ENCODE data around the gene ZNF532. TPM values are rescaled to one million over a fixed set of nuclear protein-coding genes. Genes with fewer than 3 reads are reported as not detected.

The ZNF532 gene
- total RNA-seq, 1 donor from 2014 or later = 77.1 TPM

GRCh38 chr18:58958628-58959027 lies 94.0 kb downstream of the ZNF532 start:
- Histone ChIP-seq H3K36me3 (peaks cover 0 to 15% of the 10 kb centered on the region in 2 donors), H3K4me3 (no peak overlapping the region), H3K9me3 (no peaks in the 10 kb centered on the region), H3K27me3 (no peaks in the 10 kb centered on the region), H3K4me1 (no peaks in the 10 kb centered on the region), H3K27ac (no peak overlapping the region)
- intact Hi-C loops (cut with DNase I) = no loop called here
- TF ChIP-seq POLR2A (IDR thresholded peaks at IDR 0.05) (no peak), CTCF (IDR thresholded peaks at IDR 0.05) (no peak), POLR2AphosphoS5 (IDR thresholded peaks at IDR 0.05; ENCODE audit: insufficient read depth in 1 of 2, low read depth in 1 of 2) (no peak)
- DNase-seq (ENCODE audit: extremely low spot score in 2 of 2) = no peak

DNA sequence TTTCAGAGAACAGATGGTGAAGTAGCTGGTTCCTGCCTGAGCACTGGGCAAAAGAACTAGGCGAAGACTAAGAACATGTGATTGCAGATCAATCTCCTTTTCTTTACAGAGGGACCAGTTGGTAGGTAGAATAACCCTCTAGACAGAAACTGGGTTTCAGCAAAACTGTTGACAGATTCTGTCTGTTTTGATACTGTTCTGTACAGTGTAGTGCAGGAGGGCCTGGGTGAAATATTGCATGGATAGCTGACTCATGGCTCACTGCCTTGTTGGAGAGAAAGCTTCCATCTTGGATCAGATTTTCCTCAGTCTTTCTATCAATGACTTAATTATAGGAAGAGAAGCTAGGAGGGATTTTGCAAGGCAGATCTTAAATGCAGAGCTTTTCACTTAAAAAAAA lies 95.8 kb downstream of the ZNF532 start:
- no peaks in the 10 kb centered on the region for H3K27me3 ChIP-seq

GRCh38 chr18:58960946-58961722 lies 96.5 kb downstream of the ZNF532 start:
- DNase-seq (ENCODE audit: extremely low spot score in 2 of 2) = no peak
- H3K4me1 ChIP-seq = peaks cover 10% of the 10 kb centered on the region
- intact Hi-C loops (cut with DNase I) = no loop called here
- H3K9me3 ChIP-seq = no peaks in the 10 kb centered on the region
- H3K27me3 ChIP-seq = no peaks in the 10 kb centered on the region
- no peak overlapping the region for H3K27ac ChIP-seq
- no peak for TF ChIP-seq POLR2AphosphoS5 (IDR thresholded peaks at IDR 0.05; ENCODE audit: insufficient read depth in 1 of 2, low read depth in 1 of 2)
- no peak for TF ChIP-seq POLR2A (IDR thresholded peaks at IDR 0.05)
- TF ChIP-seq CTCF (IDR thresholded peaks at IDR 0.05) = no peak
- peaks cover 0 to 10% of the 10 kb centered on the region in 2 donors for H3K36me3 ChIP-seq
- no peak overlapping the region for H3K4me3 ChIP-seq

More for the DNA sequence above, 95.8 kb downstream of the ZNF532 start:
- H3K4me3 ChIP-seq = no peak overlapping the region
- peaks cover 4% of the 10 kb centered on the region for H3K4me1 ChIP-seq
- TF ChIP-seq POLR2A (IDR thresholded peaks at IDR 0.05) (no peak), CTCF (IDR thresholded peaks at IDR 0.05) (no peak), POLR2AphosphoS5 (IDR thresholded peaks at IDR 0.05; ENCODE audit: insufficient read depth in 1 of 2, low read depth in 1 of 2) (no peak)
- DNase-seq (ENCODE audit: extremely low spot score in 2 of 2) = no peak
- H3K9me3 ChIP-seq = no peaks in the 10 kb centered on the region
- peaks cover 0 to 12% of the 10 kb centered on the region in 2 donors for H3K36me3 ChIP-seq
- no peak overlapping the region for H3K27ac ChIP-seq
- intact Hi-C loops (cut with DNase I) = no loop called here

DNA sequence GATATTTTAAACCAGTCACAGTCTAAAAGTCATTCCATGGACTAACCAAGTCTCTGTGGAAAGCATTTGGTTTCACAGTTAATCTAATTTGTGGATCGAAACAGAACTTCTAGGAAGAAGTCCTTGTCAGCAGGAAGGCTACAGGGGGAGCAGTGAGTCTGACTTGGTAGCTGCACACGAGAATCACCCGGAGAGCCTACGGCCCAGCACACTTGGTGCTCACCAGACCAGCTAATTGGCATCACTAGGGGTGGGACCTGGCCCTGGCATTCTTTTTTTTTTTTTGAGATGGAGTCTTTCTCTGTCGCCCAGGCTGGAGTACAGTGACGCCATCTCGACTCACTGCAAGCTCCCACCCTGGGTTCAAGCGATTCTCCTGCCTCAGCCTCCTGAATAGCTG lies 97.7 kb downstream of the ZNF532 start:
- Histone ChIP-seq H3K4me3 (no peak overlapping the region), H3K9me3 (no peaks in the 10 kb centered on the region), H3K27me3 (no peaks in the 10 kb centered on the region), H3K4me1 (peaks cover 22% of the 10 kb centered on the region), H3K36me3 (peaks cover 0 to 8% of the 10 kb centered on the region in 2 donors), H3K27ac (no peak overlapping the region)
- TF ChIP-seq POLR2AphosphoS5 (IDR thresholded peaks at IDR 0.05; ENCODE audit: insufficient read depth in 1 of 2, low read depth in 1 of 2) = no peak
- TF ChIP-seq POLR2A (IDR thresholded peaks at IDR 0.05) = no peak
- TF ChIP-seq CTCF (IDR thresholded peaks at IDR 0.05) = no peak
- DNase-seq (ENCODE audit: extremely low spot score in 2 of 2) = no peak
- intact Hi-C loops (cut with DNase I) = no loop called here
